Stimulated activated memory B cell treated with anti-CD40 and anti-IgM and Interleukin-4, amounts not matched to agents 10 μg/mL and 1 μg/mL and 100 μg/mL, for 72 hours (primary cell): ENCODE results near the gene PDCL2.
"Not testable (repeated sequence)": the region's sequence is repeated elsewhere in the genome, so short reads cannot be mapped to it uniquely, and the experiment has no call there.

Experiments
- ATAC-seq: fragments of 150-1000 bp; cut with Tn5 transposase; 2 replicates; pipeline ENCODE4 v1.10.0; 2021
- H3K27ac Mint-ChIP-seq: one replicate; pipeline ENCODE4 v1.8.0; 2022; ENCODE audit warnings: mild to moderate bottlenecking, mixed read lengths
- H3K27me3 Mint-ChIP-seq: one replicate; pipeline ENCODE4 v1.8.0; 2022; ENCODE audit warnings: mixed read lengths
- H3K36me3 Mint-ChIP-seq: one replicate; pipeline ENCODE4 v1.8.0; 2022; ENCODE audit warnings: mixed read lengths
- H3K4me1 Mint-ChIP-seq: one replicate; pipeline ENCODE4 v1.8.0; 2022; ENCODE audit warnings: mixed read lengths
- H3K4me3 Mint-ChIP-seq: one replicate; pipeline ENCODE4 v1.8.0; 2022; ENCODE audit warnings: mild to moderate bottlenecking, moderate library complexity, mixed read lengths
- H3K9me3 Mint-ChIP-seq: one replicate; pipeline ENCODE4 v1.8.0; 2022; ENCODE audit warnings: mixed read lengths

Gene PDCL2, protein sequence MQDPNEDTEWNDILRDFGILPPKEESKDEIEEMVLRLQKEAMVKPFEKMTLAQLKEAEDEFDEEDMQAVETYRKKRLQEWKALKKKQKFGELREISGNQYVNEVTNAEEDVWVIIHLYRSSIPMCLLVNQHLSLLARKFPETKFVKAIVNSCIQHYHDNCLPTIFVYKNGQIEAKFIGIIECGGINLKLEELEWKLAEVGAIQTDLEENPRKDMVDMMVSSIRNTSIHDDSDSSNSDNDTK

GRCh38 chr4:55592014-55592413 lies at the start of gene PDCL2:
Gene PDCL2, minus strand, starts transcription at chr4:55592245. Its CDS starts 136 bp downstream, at chr4:55592109.
- H3K36me3 Mint-ChIP-seq: peaks cover 6% of the 10 kb centered on the region
- ATAC-seq: no peak
- H3K27me3 Mint-ChIP-seq: peaks cover 9% of the 10 kb centered on the region
- H3K4me1 Mint-ChIP-seq: no peaks in the 10 kb centered on the region
- H3K4me3 Mint-ChIP-seq: no peak within 1 kb of the TSS
- peaks cover 8% of the 10 kb centered on the region for H3K9me3 Mint-ChIP-seq
- no peak within 1 kb of the TSS for H3K27ac Mint-ChIP-seq

- Mint-ChIP-seq H3K36me3 (no peaks in the 10 kb centered on the region), H3K9me3 (no peaks in the 10 kb centered on the region), H3K4me3 (no peak overlapping the region), H3K27me3 (peaks cover 56% of the 10 kb centered on the region), H3K27ac (no peak overlapping the region), H3K4me1 (peaks cover 21% of the 10 kb centered on the region)
- no peak for ATAC-seq
Measured at GRCh38 chr4:55637272-55637820, 45.3 kb upstream of the PDCL2 start.

GRCh38 chr4:55636656-55636999 lies 44.6 kb upstream of the PDCL2 start:
- no peaks in the 10 kb centered on the region for H3K9me3 Mint-ChIP-seq
- H3K4me3 Mint-ChIP-seq: peak overlapping the region; percentile 74

DNA sequence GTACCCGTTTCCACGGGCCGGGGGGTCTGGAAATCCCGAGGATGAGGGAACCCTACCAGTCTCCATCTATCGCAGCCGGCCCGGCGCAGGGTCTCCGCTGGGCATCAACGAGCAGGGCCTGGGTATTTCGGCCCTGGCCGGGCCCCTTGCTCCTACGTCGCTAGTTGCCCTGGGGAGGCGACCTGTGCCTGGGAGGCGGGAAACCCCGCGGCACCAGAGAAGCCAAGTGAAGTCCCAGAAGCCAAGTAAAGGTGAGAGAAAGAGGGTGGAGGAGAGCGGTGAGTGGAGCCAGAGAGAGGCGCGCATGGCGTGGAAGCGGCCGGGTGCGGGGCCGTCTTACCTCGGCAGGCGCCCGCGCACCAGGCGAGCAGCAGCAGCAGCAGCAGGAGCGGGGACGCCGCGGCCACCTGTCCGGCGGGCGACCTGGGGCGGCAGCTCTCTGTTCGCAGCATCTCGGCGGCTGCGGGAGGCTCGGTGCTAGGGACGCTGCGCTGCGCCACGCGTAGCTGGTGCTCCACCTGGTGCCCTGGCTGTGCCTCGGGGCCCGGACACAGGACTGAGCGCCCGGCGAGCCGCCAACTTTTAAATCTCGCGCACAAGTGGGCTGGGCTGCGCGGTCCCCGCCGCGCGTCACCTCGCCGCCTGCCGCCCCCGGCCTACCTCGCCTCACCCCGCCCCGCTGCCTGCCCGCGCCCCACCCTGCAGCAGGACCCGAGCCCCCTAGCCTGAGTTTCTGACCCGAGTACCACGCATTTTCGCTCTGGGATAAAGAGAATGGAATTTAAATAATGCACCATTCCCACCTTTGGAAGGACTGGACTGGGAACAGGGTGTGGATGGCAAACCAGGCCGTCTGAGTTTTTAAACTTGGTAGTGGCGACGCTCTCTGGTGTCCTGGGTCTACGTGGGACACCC lies 44.0 kb upstream of the PDCL2 start, which contains the start of gene NMU:
NMU (minus strand) TSS at position 558 of the 915 bp plus-strand sequence; CDS start at position 452, 106 bp downstream.
- no peak within 1 kb of the TSS for H3K27ac Mint-ChIP-seq
- H3K36me3 Mint-ChIP-seq: no peaks in the 10 kb centered on the region
- H3K27me3 Mint-ChIP-seq: peaks cover 65% of the 10 kb centered on the region
- ATAC-seq: peak; percentile 88
- H3K4me3 Mint-ChIP-seq: peak within 1 kb of the TSS; percentile 74
- H3K4me1 Mint-ChIP-seq: peaks cover 21% of the 10 kb centered on the region
- no peaks in the 10 kb centered on the region for H3K9me3 Mint-ChIP-seq

More at GRCh38 chr4:55636656-55636999, 44.6 kb upstream of the PDCL2 start:
- peaks cover 21% of the 10 kb centered on the region for H3K4me1 Mint-ChIP-seq
- H3K36me3 Mint-ChIP-seq: no peaks in the 10 kb centered on the region
- peaks cover 58% of the 10 kb centered on the region for H3K27me3 Mint-ChIP-seq
- no peak overlapping the region for H3K27ac Mint-ChIP-seq
- no peak for ATAC-seq

DNA sequence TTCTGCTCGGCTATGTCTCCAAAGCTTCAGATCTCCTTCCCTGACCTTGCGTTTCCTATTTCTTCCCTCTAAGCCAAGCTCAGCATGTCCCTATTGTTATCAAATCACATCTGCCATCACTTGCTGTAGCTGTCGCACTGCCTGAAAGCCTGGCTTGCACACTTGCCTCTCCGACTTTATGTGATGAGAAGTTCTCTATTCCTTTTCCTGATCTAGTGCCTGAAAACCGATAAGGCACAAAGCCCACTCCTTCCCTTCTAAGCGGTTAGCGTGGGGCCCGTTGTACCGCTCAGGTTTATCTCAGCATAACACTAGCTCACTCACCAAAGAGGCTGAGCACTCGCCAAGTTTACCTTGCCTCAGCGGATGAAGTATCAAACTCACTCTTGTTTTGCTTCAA lies 43.2 kb upstream of the PDCL2 start:
- H3K27ac Mint-ChIP-seq: no peak overlapping the region
- peaks cover 21% of the 10 kb centered on the region for H3K4me1 Mint-ChIP-seq
- H3K27me3 Mint-ChIP-seq: peaks cover 68% of the 10 kb centered on the region
- H3K9me3 Mint-ChIP-seq: no peaks in the 10 kb centered on the region
- H3K36me3 Mint-ChIP-seq: no peaks in the 10 kb centered on the region
- no peak for ATAC-seq
- H3K4me3 Mint-ChIP-seq: peak overlapping the region; percentile 74

DNA sequence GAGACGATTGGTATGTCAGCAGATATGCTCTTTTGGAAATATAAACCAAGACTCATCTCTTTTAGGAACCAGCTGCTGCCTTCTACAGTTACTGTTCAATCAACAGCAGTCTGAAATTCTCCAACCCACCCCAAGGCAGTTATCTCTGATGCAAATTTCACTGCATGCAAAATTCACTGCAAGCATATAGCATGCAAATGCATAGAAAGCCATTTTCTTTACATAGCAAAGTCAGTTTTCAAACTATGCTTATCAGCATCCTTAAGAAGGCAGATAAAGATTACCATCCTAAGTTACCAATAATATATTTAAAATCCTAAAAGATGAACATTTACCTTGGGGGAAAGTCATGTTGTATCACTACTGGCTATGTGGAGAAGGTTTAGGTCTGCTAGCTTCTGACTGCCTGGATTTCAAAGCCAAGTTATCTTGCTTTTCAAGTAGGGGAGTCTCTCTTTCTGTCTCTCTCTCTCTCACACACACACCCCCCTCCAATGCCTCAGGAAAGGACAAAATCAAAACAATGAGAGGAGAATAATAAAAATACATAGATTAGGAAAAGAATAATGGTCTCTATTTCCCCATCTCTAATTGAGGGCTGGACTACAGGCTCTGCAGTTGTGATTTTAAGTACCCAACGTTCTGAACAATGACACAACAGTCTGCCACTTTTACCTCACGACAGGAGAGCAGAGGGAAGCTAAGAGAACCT lies 42.5 kb upstream of the PDCL2 start:
- Mint-ChIP-seq H3K9me3 (no peaks in the 10 kb centered on the region), H3K36me3 (no peaks in the 10 kb centered on the region), H3K27ac (no peak overlapping the region), H3K27me3 (peaks cover 69% of the 10 kb centered on the region), H3K4me3 (no peak overlapping the region), H3K4me1 (peaks cover 21% of the 10 kb centered on the region)
- ATAC-seq: no peak

- no peaks in the 10 kb centered on the region for H3K9me3 Mint-ChIP-seq
- peaks cover 70% of the 10 kb centered on the region for H3K27me3 Mint-ChIP-seq
- no peaks in the 10 kb centered on the region for H3K36me3 Mint-ChIP-seq
- no peak overlapping the region for H3K27ac Mint-ChIP-seq
- peaks cover 21% of the 10 kb centered on the region for H3K4me1 Mint-ChIP-seq
- no peak for ATAC-seq
- H3K4me3 Mint-ChIP-seq: no peak overlapping the region
Measured at GRCh38 chr4:55633903-55634302, 41.9 kb upstream of the PDCL2 start.

DNA sequence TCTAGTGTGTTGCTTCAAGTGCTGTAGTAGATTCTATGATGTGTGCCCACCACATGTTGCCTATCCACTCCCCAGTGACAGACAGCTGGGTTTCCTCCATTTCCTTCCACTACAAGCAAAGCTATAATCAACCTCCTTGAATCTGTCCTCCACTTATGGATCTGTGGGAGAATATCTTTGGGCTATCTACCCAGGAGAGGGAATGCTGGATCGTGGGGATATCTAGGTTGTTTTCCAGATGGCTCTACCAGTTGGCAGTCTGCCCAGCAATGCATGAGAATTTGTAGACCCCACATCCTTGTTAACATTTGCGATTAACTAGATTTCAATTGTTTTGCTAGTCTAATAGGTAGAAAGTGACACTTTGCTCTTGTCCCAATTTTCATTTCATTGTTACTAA lies 33.8 kb upstream of the PDCL2 start:
- Mint-ChIP-seq H3K36me3 (no peaks in the 10 kb centered on the region), H3K27ac (no peak overlapping the region), H3K27me3 (peaks cover 14% of the 10 kb centered on the region), H3K9me3 (peaks cover 3% of the 10 kb centered on the region), H3K4me3 (no peak overlapping the region), H3K4me1 (no peaks in the 10 kb centered on the region)
- no peak for ATAC-seq

DNA sequence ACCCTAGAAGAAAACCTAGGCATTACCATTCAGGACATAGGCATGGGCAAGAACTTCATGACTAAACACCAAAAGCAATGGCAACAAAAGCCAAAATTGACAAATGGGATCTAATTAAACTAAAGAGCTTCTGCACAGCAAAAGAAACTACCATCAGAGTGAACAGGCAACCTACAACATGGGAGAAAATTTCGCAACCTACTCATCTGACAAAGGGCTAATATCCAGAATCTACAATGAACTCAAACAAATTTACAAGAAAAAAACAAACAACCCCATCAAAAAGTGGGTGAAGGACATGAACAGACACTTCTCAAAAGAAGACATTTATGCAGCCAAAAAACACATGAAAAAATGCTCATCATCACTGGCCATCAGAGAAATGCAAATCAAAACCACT lies 32.0 kb upstream of the PDCL2 start:
- H3K4me1 Mint-ChIP-seq, H3K9me3 Mint-ChIP-seq, ATAC-seq, H3K4me3 Mint-ChIP-seq, H3K36me3 Mint-ChIP-seq, H3K27me3 Mint-ChIP-seq, H3K27ac Mint-ChIP-seq: not testable (repeated sequence)

- Mint-ChIP-seq H3K36me3 (no peaks in the 10 kb centered on the region), H3K27ac (no peak overlapping the region), H3K9me3 (no peaks in the 10 kb centered on the region), H3K27me3 (peaks cover 12% of the 10 kb centered on the region), H3K4me3 (peak overlapping the region; percentile 3), H3K4me1 (peaks cover 17% of the 10 kb centered on the region)
- ATAC-seq: no peak
Measured at GRCh38 chr4:55618546-55619143, 26.6 kb upstream of the PDCL2 start.

- ATAC-seq: peak; percentile 89
- H3K27ac Mint-ChIP-seq: no peak overlapping the region
- no peaks in the 10 kb centered on the region for H3K36me3 Mint-ChIP-seq
- peaks cover 12% of the 10 kb centered on the region for H3K27me3 Mint-ChIP-seq
- no peak overlapping the region for H3K4me3 Mint-ChIP-seq
- H3K4me1 Mint-ChIP-seq: peaks cover 17% of the 10 kb centered on the region
- H3K9me3 Mint-ChIP-seq: no peaks in the 10 kb centered on the region
Measured at GRCh38 chr4:55617587-55618197, 25.6 kb upstream of the PDCL2 start.

- ATAC-seq: no peak
- Mint-ChIP-seq H3K9me3 (no peaks in the 10 kb centered on the region), H3K4me1 (peaks cover 17% of the 10 kb centered on the region), H3K27me3 (peaks cover 12% of the 10 kb centered on the region), H3K36me3 (no peaks in the 10 kb centered on the region), H3K27ac (no peak overlapping the region), H3K4me3 (no peak overlapping the region)
Measured at GRCh38 chr4:55615008-55615407, 23.0 kb upstream of the PDCL2 start.

DNA sequence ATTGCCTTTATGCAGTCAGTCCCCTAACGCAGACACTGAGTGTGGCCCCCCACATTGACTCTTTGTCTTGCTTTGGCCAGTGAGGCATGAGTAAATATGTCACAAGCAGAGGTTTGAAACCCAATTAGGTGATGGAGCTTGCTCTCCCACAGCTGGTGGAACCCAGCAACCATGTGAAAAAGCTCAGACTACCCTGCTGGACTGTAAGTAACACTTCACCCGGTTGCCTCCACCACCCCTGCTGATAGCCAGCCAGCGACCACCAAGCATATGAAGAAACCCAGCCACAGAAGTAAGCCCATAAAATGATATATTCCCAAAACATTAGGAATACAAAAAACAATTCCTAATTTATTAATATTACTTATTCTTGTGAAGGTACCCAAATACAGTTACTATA lies 21.6 kb upstream of the PDCL2 start:
- Mint-ChIP-seq H3K36me3 (no peaks in the 10 kb centered on the region), H3K9me3 (no peaks in the 10 kb centered on the region), H3K4me1 (peaks cover 14% of the 10 kb centered on the region), H3K27ac (no peak overlapping the region), H3K4me3 (no peak overlapping the region), H3K27me3 (peaks cover 6% of the 10 kb centered on the region)
- no peak for ATAC-seq

- no peaks in the 10 kb centered on the region for H3K9me3 Mint-ChIP-seq
- H3K27me3 Mint-ChIP-seq: no peaks in the 10 kb centered on the region
- H3K27ac Mint-ChIP-seq: no peak overlapping the region
- H3K4me1 Mint-ChIP-seq: peaks cover 3% of the 10 kb centered on the region
- H3K36me3 Mint-ChIP-seq: no peaks in the 10 kb centered on the region
- H3K4me3 Mint-ChIP-seq: no peak overlapping the region
- ATAC-seq: no peak
Measured at GRCh38 chr4:55612341-55612740, 20.3 kb upstream of the PDCL2 start.
